Measurements from ENCODE around the gene STAMBPL1.

DNA sequence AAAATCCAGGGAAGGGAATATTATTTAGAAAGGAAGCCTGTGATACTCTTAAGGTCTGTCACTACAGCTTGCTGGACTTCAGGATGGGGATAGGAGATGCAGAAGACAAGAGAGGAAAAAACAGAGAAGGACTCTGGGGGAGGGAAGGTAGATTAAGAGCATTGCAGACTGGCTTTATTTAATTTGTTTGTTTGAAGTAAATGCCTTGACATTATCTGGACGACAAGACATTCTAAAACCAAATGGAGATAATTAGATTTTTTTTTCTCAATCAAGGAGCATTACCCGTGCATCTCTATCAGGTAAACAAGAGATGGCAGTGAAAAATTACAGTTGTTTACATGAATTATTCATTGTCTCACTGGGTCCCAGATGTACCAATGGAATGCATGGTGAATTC lies 48.2 kb downstream of the STAMBPL1 start:
- no peak for TF ChIP-seq L3MBTL2 (conservative IDR thresholded peaks at IDR 0.05)
- TF ChIP-seq SP1 (IDR thresholded peaks at IDR 0.05): no peak
- TF ChIP-seq HDGF (IDR thresholded peaks at IDR 0.05; ENCODE audit: borderline replicate concordance): no peak
